Glutamatergic neuron (in vitro differentiated cells): ENCODE results near the gene ANO7. TPM values are rescaled to one million over a fixed set of nuclear protein-coding genes. Genes with fewer than 3 reads are reported as not detected.

Experiments used
- DNase-seq: peaks from one replicate; pipeline ENCODE4 v3.0.0; 2022
- H3K27ac Mint-ChIP-seq: one replicate; pipeline ENCODE4 v1.8.0; 2020; ENCODE audit warnings: mild to moderate bottlenecking, mixed read lengths, inconsistent platforms; ENCODE audit not compliant: unreplicated experiment
- H3K27me3 Mint-ChIP-seq: one replicate; pipeline ENCODE4 v1.8.0; 2020; ENCODE audit warnings: mild to moderate bottlenecking, moderate library complexity, mixed read lengths, inconsistent platforms; ENCODE audit not compliant: unreplicated experiment
- H3K36me3 Mint-ChIP-seq: one replicate; pipeline ENCODE4 v1.8.0; 2020; ENCODE audit warnings: mild to moderate bottlenecking, mixed read lengths, inconsistent platforms; ENCODE audit not compliant: unreplicated experiment
- H3K4me1 Mint-ChIP-seq: one replicate; pipeline ENCODE4 v1.8.0; 2020; ENCODE audit warnings: mild to moderate bottlenecking, low read depth, mixed read lengths, inconsistent platforms; ENCODE audit not compliant: unreplicated experiment
- H3K4me3 Mint-ChIP-seq: one replicate; pipeline ENCODE4 v1.8.0; 2020; ENCODE audit warnings: mild to moderate bottlenecking, mixed read lengths, inconsistent platforms; ENCODE audit not compliant: unreplicated experiment
- H3K9me3 Mint-ChIP-seq: one replicate; pipeline ENCODE4 v1.8.0; 2020; ENCODE audit warnings: mild to moderate bottlenecking, moderate library complexity, mixed read lengths, inconsistent platforms; ENCODE audit not compliant: unreplicated experiment
- CTCF ChIP-seq: fragments of 200-600 bp; sonication (generic); IDR thresholded peaks from one replicate; pipeline ENCODE4 v1.5.0; 2021; ENCODE audit not compliant: partially characterized antibody, unreplicated experiment
- total RNA-seq: library from RNA; stranded (reverse); fragmentation: NEBNext Ultra II Directional; extraction: Animal tissue kit (Norgen Biotek cat#: 25700); gene quantifications from one replicate; pipeline ENCODE4 v1.2.1, GENCODE V29; 2021; ENCODE audit not compliant: unreplicated experiment

Gene ANO7
- total RNA-seq, 1 donor from 2014 or later: 2.6 TPM

GRCh38 chr2:241273210-241274020 lies 84.9 kb downstream of the ANO7 start:
- peaks cover 15% of the 10 kb centered on the region for H3K36me3 Mint-ChIP-seq
- no peak for DNase-seq
- H3K27me3 Mint-ChIP-seq: peaks cover 8% of the 10 kb centered on the region
- peaks cover 11% of the 10 kb centered on the region for H3K9me3 Mint-ChIP-seq
- peaks cover 16% of the 10 kb centered on the region for H3K4me1 Mint-ChIP-seq
- no peak for TF ChIP-seq CTCF
- H3K27ac Mint-ChIP-seq: peak overlapping the region; percentile 50
- peak overlapping the region; percentile 82 for H3K4me3 Mint-ChIP-seq

GRCh38 chr2:241274127-241274526 lies 85.7 kb downstream of the ANO7 start:
- Mint-ChIP-seq H3K4me3 (peak overlapping the region; percentile 7), H3K27ac (no peak overlapping the region), H3K36me3 (peaks cover 15% of the 10 kb centered on the region), H3K4me1 (peaks cover 16% of the 10 kb centered on the region), H3K27me3 (peaks cover 8% of the 10 kb centered on the region), H3K9me3 (peaks cover 11% of the 10 kb centered on the region)
- no peak for TF ChIP-seq CTCF
- DNase-seq: no peak

Other genes starting within 250 kb of the ANO7 start
- 2.8 TPM for gene SNED1, start 190.1 kb upstream of the ANO7 start, total RNA-seq
- 63.5 TPM for gene MTERF4, start 86.4 kb upstream of the ANO7 start, total RNA-seq
- gene PASK, start 39.2 kb upstream of the ANO7 start, total RNA-seq: 24.4 TPM
- 53.9 TPM for gene PPP1R7, start 38.2 kb upstream of the ANO7 start, total RNA-seq
- gene HDLBP, start 127.0 kb downstream of the ANO7 start, total RNA-seq: 216 TPM
- 302 TPM for gene SEPTIN2, start 127.2 kb downstream of the ANO7 start, total RNA-seq
- gene FARP2, start 167.6 kb downstream of the ANO7 start, total RNA-seq: 67.7 TPM